Esophagus muscularis mucosa (tissue), 2 donors: ENCODE measurements around the gene PTS.

Experiments used
- POLR2A ChIP-seq: fragments of 450-650 bp; IDR thresholded peaks from one replicate; pipeline ENCODE4 v1.6.1; 2017; ENCODE audit warnings: antibody characterized with exemption, moderate library complexity, mild to moderate bottlenecking, low read depth
- POLR2AphosphoS5 ChIP-seq, 2 donors: sonication (generic); formaldehyde crosslinking; IDR thresholded peaks; one replicate each; pipeline ENCODE4 v1.6.1; 2017; ENCODE audit warnings: antibody characterized with exemption in 2 of 2

DNA sequence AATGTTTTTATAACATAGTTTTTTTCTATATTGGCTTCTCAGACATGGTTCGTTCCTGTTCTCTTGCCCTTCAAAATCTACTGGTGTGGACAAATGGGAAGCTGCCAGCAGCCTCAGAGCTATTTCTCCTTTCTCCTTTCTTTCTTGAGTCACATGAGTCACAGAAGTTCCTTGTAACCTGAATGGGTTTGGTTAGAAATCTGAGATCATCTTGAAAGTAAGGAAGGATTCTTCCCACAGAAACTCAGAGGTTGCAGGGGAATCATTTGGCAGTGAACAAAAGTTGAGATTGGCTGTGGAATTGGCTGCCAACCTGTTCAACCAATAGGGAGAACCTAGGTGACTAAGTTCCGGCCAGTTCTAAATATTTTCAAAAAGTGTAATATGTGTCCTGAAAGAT lies 22.0 kb downstream of the PTS start:
- TF ChIP-seq POLR2AphosphoS5 (IDR thresholded peaks at IDR 0.05) (no peak), POLR2A (no peak)
